Upper lobe of left lung (tissue), 4 donors: ENCODE results near the gene GPR180.

ENCODE experiments used
- CTCF ChIP-seq, 6 experiments: fragments of 450-650 bp in 4 of 6; fragments of 200-600 bp in 2 of 6; sonication (generic) in 2 of 6; IDR thresholded peaks; one replicate each; pipeline ENCODE4 v1.5.1; 2016 to 2019; ENCODE audit warnings: antibody characterized with exemption in 6 of 6
- EP300 ChIP-seq, 4 donors: sonication (generic); formaldehyde crosslinking; IDR thresholded peaks; one replicate each; pipeline ENCODE4 v1.5.1; 2017; ENCODE audit warnings: antibody characterized with exemption in 4 of 4, control low read depth in 2 of 4
- POLR2A ChIP-seq, 4 donors: fragments of 450-650 bp; IDR thresholded peaks; one replicate each; pipeline ENCODE4 v1.5.1; 2016 to 2017; ENCODE audit warnings: antibody characterized with exemption in 4 of 4, mild to moderate bottlenecking in 2 of 4

DNA sequence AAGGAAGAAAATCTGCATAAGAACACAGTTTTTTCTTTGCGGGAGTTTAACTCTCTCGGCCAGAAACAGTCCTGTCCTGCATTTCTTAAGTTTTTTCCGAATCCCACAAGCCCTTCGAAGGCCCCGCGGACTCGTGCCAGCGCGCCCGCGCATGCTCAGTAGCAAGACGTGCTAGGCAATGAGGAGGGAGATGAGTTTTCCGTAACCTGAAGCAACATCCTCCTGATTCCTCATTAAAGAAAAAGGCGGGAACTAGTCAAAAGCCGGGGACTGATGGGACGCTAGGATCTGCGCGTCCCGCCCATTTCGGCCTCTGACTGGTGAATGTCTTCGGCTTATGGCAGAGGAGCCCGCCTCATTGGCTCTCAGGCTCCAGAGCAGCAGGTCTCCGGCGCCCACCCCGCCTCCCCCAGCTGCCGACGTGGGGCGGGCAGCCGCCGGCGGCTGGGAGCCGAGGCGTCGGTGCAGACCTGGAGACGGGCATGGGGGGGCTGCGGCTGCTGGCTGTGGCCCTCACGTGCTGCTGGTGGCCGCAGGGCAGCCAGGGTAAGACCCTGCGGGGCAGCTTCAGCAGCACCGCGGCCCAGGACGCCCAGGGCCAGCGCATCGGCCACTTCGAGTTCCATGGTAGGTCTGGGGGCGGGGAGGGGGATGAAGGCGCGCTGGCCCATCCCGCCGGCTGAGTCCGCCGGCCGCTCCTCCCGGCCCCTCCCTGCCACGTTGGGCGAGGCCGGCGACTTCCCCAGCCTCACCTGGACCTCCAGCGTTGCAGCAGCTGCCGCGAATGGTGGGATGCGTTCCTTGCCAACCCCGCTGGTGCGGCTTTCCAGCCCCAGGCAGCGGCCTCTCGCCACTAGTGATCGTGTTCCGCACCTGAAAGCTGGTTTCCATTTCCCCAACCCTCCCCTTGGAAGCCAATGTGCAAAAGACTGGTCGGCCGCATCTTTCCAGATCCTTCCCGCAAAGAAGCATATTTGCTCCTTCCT lies at the start of gene GPR180:
- no peak for TF ChIP-seq EP300 (IDR thresholded peaks at IDR 0.05)
- TF ChIP-seq CTCF (IDR thresholded peaks at IDR 0.05), result peak in 2 of 6 experiments; percentile 14 to 16
- TF ChIP-seq POLR2A (IDR thresholded peaks at IDR 0.05), result peak in 2 of 4 donors; percentile 76 to 89
